HG03469 (cell line): ENCODE data around the gene NRIP3.
A peak's percentile ranks its signal among the peaks of the same experiment; 100 is the strongest.
"Not testable (repeated sequence)": the region's sequence is repeated elsewhere in the genome, so short reads cannot be mapped to it uniquely, and the experiment has no call there.

Experiments
- ATAC-seq: cut with Tn5 transposase; IDR thresholded peaks from one replicate; pipeline ENCODE4 v1.9.1; 2021; ENCODE audit warnings: mild to moderate bottlenecking, moderate library complexity, moderate number of reproducible peaks; ENCODE audit not compliant: unreplicated experiment

NRIP3 gene

DNA sequence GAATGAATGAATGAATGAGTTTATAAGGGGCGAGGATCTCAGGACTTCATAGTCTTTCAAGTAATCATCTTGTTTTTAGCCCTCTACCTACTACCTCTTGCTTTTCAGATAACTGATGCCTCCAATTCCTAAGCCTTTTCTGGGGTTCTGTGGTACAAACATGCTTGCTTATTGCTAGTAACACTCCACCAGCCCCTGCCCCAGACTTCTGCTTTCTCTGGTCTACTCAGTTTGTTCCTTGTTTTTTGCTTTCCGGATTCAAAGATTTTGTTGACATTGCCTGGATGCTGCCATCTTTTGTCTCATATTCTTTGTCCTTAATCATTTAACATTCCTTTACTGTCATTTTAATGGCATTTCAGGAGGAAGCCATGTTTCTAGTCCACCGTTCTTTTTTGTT lies 30.7 kb downstream of the NRIP3 start:
- no peak for ATAC-seq

GRCh38 chr11:8971924-8972316 lies 31.9 kb downstream of the NRIP3 start:
- no peak for ATAC-seq

- ATAC-seq, result no peak
These were observed 32.4 kb downstream of the NRIP3 start for GRCh38 chr11:8971196-8971923.

- ATAC-seq, result no peak
These were observed 36.6 kb downstream of the NRIP3 start for GRCh38 chr11:8967184-8967583.

DNA sequence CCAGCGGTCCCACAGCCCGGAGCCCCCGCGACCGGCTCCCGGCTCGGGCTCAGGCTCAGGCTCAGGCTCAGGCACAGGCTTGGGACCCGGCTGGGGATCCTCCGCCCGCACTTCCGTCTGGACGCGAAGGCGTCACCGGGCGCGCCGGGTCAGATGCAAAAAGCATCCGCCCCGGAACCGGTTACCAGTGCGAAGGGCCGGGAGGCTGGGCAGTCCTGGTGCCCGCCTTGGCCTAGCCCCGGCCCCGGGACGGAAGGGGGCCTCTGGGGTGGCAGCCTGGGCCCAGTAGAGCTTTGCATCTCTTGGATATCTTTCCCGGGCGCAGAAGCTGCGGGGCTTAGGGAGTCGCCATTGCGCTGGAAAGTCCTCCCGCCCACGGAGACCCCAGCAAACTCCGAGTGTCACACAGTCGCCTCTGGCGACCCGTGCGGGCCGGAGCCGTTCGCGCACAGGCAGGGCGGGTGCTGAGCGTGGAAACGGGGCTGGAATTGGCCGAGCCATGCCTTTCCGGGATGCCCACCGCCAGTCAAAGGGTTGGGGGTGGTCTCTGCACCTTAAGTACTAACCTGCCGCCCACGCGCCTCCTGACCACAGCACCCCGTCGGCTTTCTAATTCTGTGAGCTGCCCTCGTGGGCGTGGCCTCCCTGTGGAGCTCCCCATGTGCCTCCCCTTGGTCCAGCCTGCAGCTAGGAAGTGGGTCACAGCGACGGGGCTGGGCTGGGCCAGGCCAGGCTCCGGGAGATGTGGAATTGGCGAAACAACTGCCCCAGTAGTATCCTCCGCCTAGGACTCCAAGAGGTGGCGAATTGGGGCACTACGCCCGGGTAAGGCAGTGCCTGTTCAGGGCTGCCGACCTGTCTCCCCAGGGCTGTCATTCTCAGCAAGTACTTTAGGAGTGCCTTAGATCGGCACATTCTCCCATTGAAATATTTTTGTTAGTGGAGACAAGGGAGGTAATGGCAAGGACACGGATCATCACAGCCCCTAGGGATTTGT lies 39.2 kb downstream of the NRIP3 start, which contains the start of gene TMEM9B:
Gene TMEM9B (minus strand): TSS at position 119 of the 997 bp plus-strand sequence. CDS start 129 bp downstream, outside the sequence.
- ATAC-seq, result peak; percentile 59

- ATAC-seq, result peak; percentile 34
These were observed 40.1 kb downstream of the NRIP3 start for GRCh38 chr11:8963569-8964323.

GRCh38 chr11:8962841-8963240 lies 41.0 kb downstream of the NRIP3 start:
- ATAC-seq, result no peak

DNA sequence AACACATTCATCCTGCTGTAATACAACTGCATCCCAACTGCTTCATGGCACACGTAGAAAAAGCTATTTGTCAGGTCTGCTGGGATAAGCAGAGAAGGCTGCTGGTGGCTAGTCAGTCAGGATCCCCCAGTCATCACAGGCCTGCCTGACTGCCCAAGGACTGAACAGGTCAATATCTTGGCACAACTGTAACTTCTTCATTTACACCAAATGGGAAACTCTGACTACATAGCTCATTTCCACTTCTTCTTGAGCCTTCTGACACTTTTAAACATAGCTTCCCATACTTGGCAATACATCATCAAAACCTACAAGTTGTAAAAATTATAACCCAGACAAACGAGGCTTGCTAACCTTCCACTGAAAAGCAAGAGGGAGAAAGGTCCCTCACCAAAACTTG lies 42.4 kb downstream of the NRIP3 start:
- no peak for ATAC-seq

DNA sequence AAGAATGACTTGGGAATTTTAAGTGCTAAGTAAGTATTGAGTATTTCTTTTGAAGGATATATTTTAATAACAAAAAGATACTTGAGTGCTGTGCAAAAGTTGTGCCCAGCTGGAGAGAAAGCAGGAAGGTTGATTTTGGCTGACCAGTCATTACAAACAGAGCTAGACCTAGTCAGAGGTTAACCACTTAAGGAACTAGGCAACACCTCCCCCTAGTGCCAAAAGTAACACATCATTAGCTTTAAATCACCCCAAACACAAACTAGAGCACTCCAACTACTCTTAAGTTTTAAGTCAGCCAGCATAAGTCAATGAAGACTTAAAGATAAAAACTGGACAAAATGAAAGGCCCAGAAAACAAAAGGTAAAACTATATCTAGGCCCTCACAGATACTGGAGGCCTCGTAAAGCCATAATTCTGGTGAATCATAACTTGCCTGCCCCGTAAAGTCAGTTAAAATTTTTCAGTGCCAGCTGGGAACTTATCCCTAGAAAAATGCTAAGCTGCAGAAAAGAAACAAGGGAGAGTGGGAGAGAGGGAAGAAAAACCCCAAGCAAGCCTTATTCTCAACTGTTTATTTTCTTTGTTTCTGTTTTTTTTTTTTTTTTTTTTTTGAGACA lies 44.1 kb downstream of the NRIP3 start:
- ATAC-seq, result peak; percentile 44

DNA sequence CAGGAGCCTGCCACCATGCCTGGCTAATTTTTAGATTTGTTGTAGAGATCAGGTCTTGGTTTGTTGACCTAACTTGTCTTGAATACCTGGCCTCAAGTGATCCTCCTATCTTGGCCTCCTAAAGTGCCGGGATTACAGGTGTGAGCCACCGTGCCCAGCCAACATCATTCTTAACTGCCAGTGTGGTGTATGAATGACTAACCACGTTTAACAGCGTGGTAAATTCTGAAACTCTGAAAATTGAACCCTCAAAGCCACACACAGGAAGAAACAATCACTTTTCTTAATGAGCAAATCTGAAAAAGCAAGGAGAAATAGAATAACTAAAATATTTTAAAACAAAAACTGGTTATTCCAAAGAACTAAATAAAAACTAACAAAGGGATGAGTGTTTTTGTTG lies 46.9 kb downstream of the NRIP3 start:
- no peak for ATAC-seq

- no peak for ATAC-seq
These were observed 54.9 kb downstream of the NRIP3 start for GRCh38 chr11:8948886-8949285.

GRCh38 chr11:8947230-8947943 lies 56.4 kb downstream of the NRIP3 start:
- no peak for ATAC-seq

- no peak for ATAC-seq
These were observed 61.2 kb downstream of the NRIP3 start, which contains the start of gene ASCL3 for GRCh38 chr11:8942518-8943066. TSS of gene ASCL3 (minus strand) at chr11:8943016. CDS start at chr11:8938161, 4,855 bp downstream.

GRCh38 chr11:8941341-8942103 lies 62.3 kb downstream of the NRIP3 start:
- ATAC-seq, result no peak

- ATAC-seq, result no peak
These were observed 66.1 kb downstream of the NRIP3 start for GRCh38 chr11:8937659-8938058.

GRCh38 chr11:8937159-8937558 lies 66.6 kb downstream of the NRIP3 start:
- ATAC-seq, result no peak

DNA sequence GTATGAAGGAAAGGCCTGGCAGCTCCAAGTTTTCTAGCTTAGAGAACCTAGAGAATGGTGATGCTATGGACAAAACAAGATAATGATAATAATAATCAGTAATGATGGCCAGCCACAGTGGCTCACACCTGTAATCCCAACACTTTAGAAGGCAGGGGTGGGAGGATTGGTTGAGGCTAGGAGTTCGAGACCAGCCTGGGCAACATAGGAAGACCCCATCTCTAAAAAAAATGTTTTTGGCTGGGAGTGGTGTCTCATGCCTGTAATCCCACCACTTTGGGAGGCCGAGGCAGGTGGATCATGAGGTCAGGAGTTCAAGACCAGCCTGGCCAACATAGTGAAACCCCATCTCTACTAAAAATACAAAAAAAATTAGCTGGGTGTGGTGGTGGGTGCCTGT lies 68.0 kb downstream of the NRIP3 start:
- not testable (repeated sequence) for ATAC-seq

- no peak for ATAC-seq
These were observed 68.9 kb downstream of the NRIP3 start for GRCh38 chr11:8934742-8935488.
